Chondrocyte (in vitro differentiated cells): ENCODE data around the gene ZNHIT3. TPM values are rescaled to one million over a fixed set of nuclear protein-coding genes. Genes with fewer than 3 reads are reported as not detected.

Experiments used
- DNase-seq: peaks from one replicate; pipeline ENCODE4 v3.0.0; 2021; ENCODE audit warnings: mixed read lengths, low spot score
- H3K27ac Mint-ChIP-seq: one replicate; pipeline ENCODE4 v1.8.0; 2021; ENCODE audit warnings: mild to moderate bottlenecking, moderate library complexity, mixed read lengths; ENCODE audit not compliant: unreplicated experiment
- H3K27me3 Mint-ChIP-seq: 2 replicates; pipeline ENCODE4 v1.8.0; 2021; ENCODE audit warnings: low read depth, mixed read lengths
- H3K36me3 Mint-ChIP-seq: 2 replicates; pipeline ENCODE4 v1.8.0; 2021; ENCODE audit warnings: low read depth, mixed read lengths
- H3K4me1 Mint-ChIP-seq: 2 replicates; pipeline ENCODE4 v1.8.0; 2021; ENCODE audit warnings: low read depth, mild to moderate bottlenecking, mixed read lengths
- H3K4me3 Mint-ChIP-seq: one replicate; pipeline ENCODE4 v1.8.0; 2021; ENCODE audit warnings: mild to moderate bottlenecking, moderate library complexity, mixed read lengths; ENCODE audit not compliant: unreplicated experiment
- H3K9me3 Mint-ChIP-seq: 2 replicates; pipeline ENCODE4 v1.8.0; 2021; ENCODE audit warnings: low read depth, mixed read lengths
- CTCF ChIP-seq: fragments of 200-600 bp; sonication (generic); IDR thresholded peaks from 2 replicates; pipeline ENCODE4 v1.5.0; 2021; ENCODE audit warnings: antibody characterized with exemption, mild to moderate bottlenecking, moderate library complexity
- total RNA-seq: library from RNA; stranded (reverse); gene quantifications from 3 replicates; pipeline ENCODE4 v1.2.1, GENCODE V29; 2021

ZNHIT3 gene
- total RNA-seq, 1 donor from 2014 or later, result 25.2 TPM

DNA sequence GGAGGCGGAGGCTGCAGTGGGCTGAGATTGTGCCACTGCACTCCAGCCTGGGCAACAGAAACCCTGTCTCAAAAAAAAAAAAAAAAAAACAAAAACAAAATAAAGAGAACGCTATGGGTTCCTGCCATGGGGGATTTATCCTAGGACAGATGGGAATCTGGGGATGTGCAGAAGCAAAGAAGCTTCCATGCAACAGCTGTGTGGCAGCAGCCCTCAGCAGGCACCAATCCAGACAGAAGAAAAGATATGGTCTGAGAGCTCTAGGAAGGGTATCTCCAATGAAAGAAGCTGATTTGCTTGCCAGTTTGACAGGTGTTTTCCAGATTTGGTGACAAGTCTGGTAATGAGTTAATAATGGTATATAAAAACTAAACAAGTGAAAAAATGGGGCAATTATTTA is 36.6 kb downstream of the ZNHIT3 start:
- no peak for TF ChIP-seq CTCF
- DNase-seq, result no peak
- no peaks in the 10 kb centered on the region for H3K27me3 Mint-ChIP-seq
- no peaks in the 10 kb centered on the region for H3K9me3 Mint-ChIP-seq
- H3K27ac Mint-ChIP-seq, result no peak overlapping the region
- H3K4me1 Mint-ChIP-seq, result no peaks in the 10 kb centered on the region
- peaks cover 35% of the 10 kb centered on the region for H3K36me3 Mint-ChIP-seq
- no peak overlapping the region for H3K4me3 Mint-ChIP-seq

DNA sequence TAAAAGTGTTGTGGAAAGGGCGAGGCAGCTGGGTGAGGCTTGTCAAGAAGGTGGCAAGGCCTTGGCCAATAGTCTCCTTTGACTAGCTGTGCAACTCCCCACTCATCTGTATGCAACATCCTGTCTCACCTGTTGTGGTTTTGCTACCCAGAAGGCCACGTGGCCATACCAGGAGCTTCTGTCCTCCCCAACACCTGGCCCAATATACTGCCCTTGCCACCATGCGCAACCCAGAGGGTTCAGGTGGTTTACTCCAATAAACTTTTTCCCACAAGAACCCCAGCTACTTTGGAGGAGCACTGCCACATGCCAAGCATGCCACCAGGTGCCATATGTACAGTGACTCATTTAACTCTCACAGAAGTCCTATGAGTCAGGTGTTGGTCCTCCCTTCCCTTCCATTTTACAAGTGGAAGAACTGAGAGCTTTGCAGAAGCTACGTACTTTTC is 38.0 kb downstream of the ZNHIT3 start:
- DNase-seq, result no peak
- Mint-ChIP-seq H3K36me3 (peaks cover 34% of the 10 kb centered on the region), H3K27ac (no peak overlapping the region), H3K27me3 (no peaks in the 10 kb centered on the region), H3K4me1 (no peaks in the 10 kb centered on the region), H3K9me3 (no peaks in the 10 kb centered on the region), H3K4me3 (no peak overlapping the region)
- no peak for TF ChIP-seq CTCF

- no peaks in the 10 kb centered on the region for H3K27me3 Mint-ChIP-seq
- no peak overlapping the region for H3K27ac Mint-ChIP-seq
- DNase-seq, result no peak
Observed at GRCh38 chr17:36525113-36525512, 38.6 kb downstream of the ZNHIT3 start.

DNA sequence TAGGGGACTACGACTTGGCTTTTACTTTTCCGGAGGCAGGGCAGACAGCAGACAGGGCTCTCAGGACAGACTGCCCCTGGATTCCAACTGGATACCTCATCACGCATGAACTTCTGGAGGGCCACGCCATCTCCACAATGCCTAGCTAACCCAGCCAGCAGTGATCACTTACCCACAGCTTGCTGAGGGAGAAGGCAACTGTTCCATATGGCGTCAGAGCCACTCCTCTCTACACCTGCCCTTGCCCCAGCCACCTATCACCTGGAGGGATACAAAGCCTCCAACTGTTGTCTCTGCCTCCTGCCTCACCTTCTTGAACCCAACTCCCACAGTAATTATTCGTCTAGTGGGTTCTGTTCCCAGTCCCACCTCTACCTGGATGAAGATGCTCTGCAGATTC is 39.4 kb downstream of the ZNHIT3 start:
- Mint-ChIP-seq H3K4me1 (no peaks in the 10 kb centered on the region), H3K27me3 (no peaks in the 10 kb centered on the region), H3K4me3 (no peak overlapping the region), H3K9me3 (no peaks in the 10 kb centered on the region), H3K27ac (no peak overlapping the region), H3K36me3 (peaks cover 23% of the 10 kb centered on the region)
- no peak for DNase-seq
- no peak for TF ChIP-seq CTCF

More at GRCh38 chr17:36525113-36525512, 38.6 kb downstream of the ZNHIT3 start:
- peaks cover 30% of the 10 kb centered on the region for H3K36me3 Mint-ChIP-seq
- H3K4me3 Mint-ChIP-seq, result no peak overlapping the region
- no peak for TF ChIP-seq CTCF
- no peaks in the 10 kb centered on the region for H3K9me3 Mint-ChIP-seq
- no peaks in the 10 kb centered on the region for H3K4me1 Mint-ChIP-seq

GRCh38 chr17:36527621-36528250 is 41.3 kb downstream of the ZNHIT3 start:
- Mint-ChIP-seq H3K9me3 (no peaks in the 10 kb centered on the region), H3K27me3 (no peaks in the 10 kb centered on the region), H3K36me3 (peaks cover 28% of the 10 kb centered on the region), H3K4me1 (peaks cover 6% of the 10 kb centered on the region), H3K4me3 (no peak overlapping the region), H3K27ac (no peak overlapping the region)
- no peak for DNase-seq
- no peak for TF ChIP-seq CTCF
